H1 (cell line): ENCODE measurements around the gene TNS3. TPM values are rescaled to one million over a fixed set of nuclear protein-coding genes. Genes with fewer than 3 reads are reported as not detected.

ENCODE experiments used
- CTCF ChIA-PET: fragments of 300-600 bp; sonication (Branson Sonifier 250); formaldehyde crosslinking; loops from one replicate; lab custom pipeline; 2021; ENCODE audit not compliant: partially characterized antibody; lab: Charles Lee
- POLR2A ChIA-PET: fragments of 300-600 bp; sonication (Branson Sonifier 250); formaldehyde crosslinking; loops from one replicate; lab custom pipeline; 2021; ENCODE audit warnings: inconsistent platforms; ENCODE audit not compliant: partially characterized antibody; lab: Charles Lee
- DNase-seq, 2 experiments: peaks; one replicate each; pipeline versions ENCODE4 v3.0.0 to v3.0.0-alpha.2; 2010 to 2022; ENCODE audit warnings: low spot score in 2 of 2, low read depth in 1 of 2, mixed read lengths in 1 of 2
- FAIRE-seq: peaks from 2 replicates; lab custom pipeline; 2011; peaks lifted over from hg19 to GRCh38; lab: Jason Lieb, UNC
- H2AFZ ChIP-seq: 2 replicates; pipeline ENCODE4 v1.8.1; 2012; ENCODE audit warnings: low read length, inconsistent platforms
- H2AK5ac ChIP-seq: 2 replicates; pipeline ENCODE4 v1.6.1; 2013; ENCODE audit warnings: low read depth, low read length
- H2BK120ac ChIP-seq: replicated peaks from 2 replicates; pipeline ENCODE3; 2013; ENCODE audit warnings: low read depth, low read length, inconsistent platforms
- H2BK12ac ChIP-seq: 2 replicates; pipeline ENCODE4 v1.6.1; 2013; ENCODE audit warnings: low read depth, low read length
- H2BK15ac ChIP-seq: 2 replicates; pipeline ENCODE4 v1.6.1; 2013; ENCODE audit warnings: low read length
- H2BK20ac ChIP-seq: 2 replicates; pipeline ENCODE4 v1.6.1; 2013; ENCODE audit warnings: low read length
- H2BK5ac ChIP-seq: 2 replicates; pipeline ENCODE4 v1.6.1; 2013; ENCODE audit warnings: low read depth, low read length
- H3K14ac ChIP-seq: 2 replicates; pipeline ENCODE4 v1.6.1; 2013; ENCODE audit warnings: inconsistent platforms; ENCODE audit not compliant: insufficient read length
- H3K18ac ChIP-seq: 2 replicates; pipeline ENCODE4 v1.6.1; 2013; ENCODE audit warnings: low read length; ENCODE audit errors: extremely low read depth
- H3K23ac ChIP-seq: 2 replicates; pipeline ENCODE4 v1.6.1; 2013; ENCODE audit warnings: inconsistent platforms; ENCODE audit not compliant: insufficient read length
- H3K23me2 ChIP-seq: 2 replicates; pipeline ENCODE4 v1.6.1; 2013; ENCODE audit warnings: low read depth, low read length
- H3K27ac ChIP-seq: 2 replicates; pipeline ENCODE4 v1.6.1; 2011; ENCODE audit warnings: low read depth, low read length, inconsistent platforms
- H3K27me3 ChIP-seq, 4 experiments: replicated peaks in 1 of 4; 1 replicate in 1 of 4; 2 replicates in 3 of 4; pipeline versions ENCODE4 v1.6.1 to v1.8.1; 2011 to 2013; ENCODE audit warnings: low read length in 3 of 4, mild to moderate bottlenecking in 3 of 4, inconsistent platforms in 2 of 4, mixed read lengths in 2 of 4, moderate library complexity in 1 of 4; ENCODE audit not compliant: control insufficient read depth in 3 of 4, insufficient read depth in 3 of 4; ENCODE audit errors: extremely low read depth in 1 of 4
- H3K36me3 ChIP-seq, 4 experiments: 2 replicates each; pipeline versions ENCODE4 v1.6.1 to v1.8.1; 2011 to 2013; ENCODE audit warnings: mild to moderate bottlenecking in 4 of 4, low read length in 3 of 4, moderate library complexity in 2 of 4, control low read depth in 1 of 4, inconsistent platforms in 1 of 4; ENCODE audit not compliant: insufficient read depth in 4 of 4, control insufficient read depth in 2 of 4
- H3K4ac ChIP-seq: replicated peaks from 2 replicates; pipeline ENCODE3; 2013; ENCODE audit warnings: low read length, low read depth, mixed read lengths, inconsistent platforms; ENCODE audit not compliant: insufficient read length
- H3K4me1 ChIP-seq, 4 experiments: replicated peaks in 1 of 4; 1 replicate in 1 of 4; 2 replicates in 3 of 4; pipeline versions ENCODE4 v1.6.1 to v1.8.1; 2011 to 2013; ENCODE audit warnings: low read length in 3 of 4, inconsistent platforms in 2 of 4, mixed read lengths in 1 of 4; ENCODE audit not compliant: insufficient read depth in 4 of 4, control insufficient read depth in 3 of 4
- H3K4me2 ChIP-seq, 2 experiments: 2 replicates each; pipeline versions ENCODE4 v1.6.1 to v1.8.1; 2011 to 2013; ENCODE audit warnings: low read depth in 2 of 2, low read length in 2 of 2, control low read depth in 1 of 2, inconsistent platforms in 1 of 2, mild to moderate bottlenecking in 1 of 2; ENCODE audit not compliant: insufficient read depth in 1 of 2
- H3K4me3 ChIP-seq, 4 experiments: fragments of 200-600, 300-600 bp in 1 of 4; sonication (generic), shearing (Covaris generic), sonication (Bioruptor Twin) in 1 of 4; 2 replicates each; pipeline versions ENCODE4 v1.5.1 to v1.8.1; 2011 to 2016; ENCODE audit warnings: low read length in 4 of 4, low read depth in 3 of 4, control low read depth in 2 of 4, inconsistent platforms in 2 of 4, mild to moderate bottlenecking in 2 of 4, mixed read lengths in 1 of 4, moderate library complexity in 1 of 4; ENCODE audit not compliant: insufficient read depth in 2 of 4; ENCODE audit errors: extremely low read depth in 1 of 4
- H3K56ac ChIP-seq: replicated peaks from 2 replicates; pipeline ENCODE3; 2013; ENCODE audit warnings: low read depth, mild to moderate bottlenecking, mixed read lengths, low read length, inconsistent platforms; ENCODE audit not compliant: insufficient read length
- H3K79me1 ChIP-seq: 2 replicates; pipeline ENCODE4 v1.6.1; 2013; ENCODE audit warnings: low read depth, low read length, control low read depth
- H3K79me2 ChIP-seq, 2 experiments: 2 replicates each; pipeline versions ENCODE4 v1.6.1 to v1.8.1; 2012 to 2013; ENCODE audit warnings: low read length in 2 of 2, mild to moderate bottlenecking in 2 of 2, inconsistent platforms in 1 of 2; ENCODE audit not compliant: insufficient read depth in 2 of 2, control insufficient read depth in 1 of 2
- H3K9ac ChIP-seq, 4 experiments: replicated peaks in 1 of 4; 1 replicate in 1 of 4; 2 replicates in 3 of 4; pipeline versions ENCODE4 v1.6.1 to v1.8.1; 2011 to 2013; ENCODE audit warnings: low read depth in 3 of 4, low read length in 3 of 4, control low read depth in 2 of 4, mild to moderate bottlenecking in 2 of 4, moderate library complexity in 2 of 4, inconsistent platforms in 1 of 4; ENCODE audit errors: extremely low read depth in 1 of 4
- H3K9me3 ChIP-seq, 2 experiments: 2 replicates each; pipeline versions ENCODE4 v1.6.1 to v1.8.1; 2012 to 2013; ENCODE audit warnings: mild to moderate bottlenecking in 2 of 2, moderate library complexity in 2 of 2, control low read depth in 1 of 2, inconsistent platforms in 1 of 2, low read depth in 1 of 2, low read length in 1 of 2, mixed read lengths in 1 of 2; ENCODE audit not compliant: insufficient read depth in 2 of 2
- H4K20me1 ChIP-seq, 2 experiments: replicated peaks in 1 of 2; 2 replicates each; pipeline versions ENCODE3 to v1.8.1; 2011 to 2013; ENCODE audit warnings: inconsistent platforms in 2 of 2, low read length in 2 of 2, mild to moderate bottlenecking in 1 of 2; ENCODE audit not compliant: insufficient read depth in 2 of 2, control insufficient read depth in 1 of 2
- H4K5ac ChIP-seq: 2 replicates; pipeline ENCODE4 v1.6.1; 2013; ENCODE audit warnings: low read length, low read depth, mixed read lengths, inconsistent platforms; ENCODE audit not compliant: insufficient read length
- H4K8ac ChIP-seq: 2 replicates; pipeline ENCODE4 v1.8.0; 2013; ENCODE audit warnings: mild to moderate bottlenecking, moderate library complexity, low read length, inconsistent platforms; ENCODE audit not compliant: insufficient read depth; ENCODE audit errors: extremely low read depth
- H4K91ac ChIP-seq: replicated peaks from 2 replicates; pipeline ENCODE3; 2013; ENCODE audit warnings: low read length, mixed read lengths, inconsistent platforms; ENCODE audit not compliant: insufficient read length
- ZNF274 ChIP-seq: IDR thresholded peaks from 2 replicates; pipeline ENCODE4 v1.7.0; 2012; ENCODE audit warnings: low read length, borderline replicate concordance; ENCODE audit errors: extremely low read depth
- WGBS, 2 experiments: shearing (Covaris generic) in 1 of 2; methylation state at CpG; one replicate each; pipeline versions ENCODE4 v1.1.6 to v1.1.7; 2013 to 2015; ENCODE audit warnings: low lambda C conversion rate in 2 of 2, mixed read lengths in 2 of 2, inconsistent platforms in 1 of 2, low coverage in 1 of 2, missing lambda C conversion rate in 1 of 2; ENCODE audit not compliant: insufficient replicate concordance in 2 of 2, insufficient coverage in 1 of 2, insufficient read length in 1 of 2; ENCODE audit errors: extremely low coverage in 1 of 2, missing lambda C conversion rate in 1 of 2; 5-methylcytosine and 5-hydroxymethylcytosine counted together
- polyA plus RNA-seq, 7 experiments: library from polyadenylated mRNA; depleted of rRNA in 3 of 7; stranded (reverse) in 5 of 7; unstranded in 2 of 7; fragments of >200 nt in 5 of 7; fragments of 200-250 nt in 2 of 7; gene quantifications; 1 replicate in 5 of 7; 2 replicates in 1 of 7; 4 replicates in 1 of 7; pipeline versions ENCODE4 v1.2.1 to v1.2.3, GENCODE V29; 2011 to 2013; ENCODE audit warnings: missing spikeins in 2 of 7, mixed read lengths in 2 of 7
- total RNA-seq: library from RNA; stranded (reverse); fragmentation: NEBNext Ultra II Directional; extraction: Animal tissue kit (Norgen Biotek cat#: 25700); gene quantifications from 2 replicates; pipeline ENCODE4 v1.2.1, GENCODE V29; 2021

TNS3 gene
- total and polyA plus RNA-seq, 2 of the 8 experiments (the other 6 are each of a cell fraction or from before 2014, with no cell fraction given), result 11.9 to 24.2 TPM

DNA sequence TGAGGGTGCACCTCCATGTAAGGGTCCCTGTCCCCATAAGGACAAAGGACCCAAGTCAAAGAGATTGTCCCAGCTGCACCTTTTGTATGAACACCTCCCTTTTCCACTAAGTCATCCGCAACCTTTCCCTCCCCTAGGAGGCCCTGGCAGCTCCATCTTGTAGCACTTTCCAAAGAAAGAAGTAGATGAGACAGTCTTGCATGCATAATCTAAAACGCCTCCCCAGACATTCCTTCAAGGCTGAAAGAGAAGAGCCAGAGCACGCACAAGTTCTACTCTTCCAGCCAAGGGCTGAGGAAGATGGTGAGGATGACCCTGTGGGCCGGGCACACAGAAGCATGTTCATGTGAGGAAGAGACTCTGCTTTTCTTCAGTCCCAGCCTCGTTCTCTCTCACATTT lies 194.4 kb downstream of the TNS3 start:
- Histone ChIP-seq H3K23me2 (0 out of 2 replicates have a peak, but pooled peaks cover 2% of the 10 kb centered on the region), H3K79me1 (no peaks in the 10 kb centered on the region; the same call in 1 of the 2 replicates), H3K18ac (no peak overlapping the region), H3K36me3 (peaks cover 0 to 4% (median 0%) of the 10 kb centered on the region in 4 experiments; a peak in 1 of 8 replicates), H4K20me1 (peaks cover 0 to 2% of the 10 kb centered on the region in 2 experiments), H3K14ac (no peak overlapping the region), H3K23ac (no peak overlapping the region), H3K9ac (no peak overlapping the region), H2BK15ac (no peak overlapping the region), H3K9me3 (no peaks in the 10 kb centered on the region), H4K5ac (no peak overlapping the region), H2BK12ac (no peak overlapping the region), H2BK120ac (no peak overlapping the region), H2AFZ (no peak overlapping the region), H2AK5ac (no peak overlapping the region), H3K4me2 (no peak overlapping the region), H3K27me3 (no peaks in the 10 kb centered on the region), H2BK5ac (no peak overlapping the region), H3K27ac (no peak overlapping the region), H2BK20ac (no peak overlapping the region), H4K8ac (no peak overlapping the region; the same call in 1 of the 2 replicates), H3K4me1 (no peaks in the 10 kb centered on the region), H3K4me3 (no peak overlapping the region), H3K4ac (no peak overlapping the region), H3K56ac (no peak overlapping the region), H4K91ac (no peak overlapping the region), H3K79me2 (no peaks in the 10 kb centered on the region)
- 86% methylated on average over 5 of the region's 5 CpGs; no CpG with 5 or more reads in 1 of the 2 experiments for WGBS, 2 experiments
- ChIA-PET POLR2A (no interaction called here), CTCF (interaction anchor here (1.5 to 3.7 kb wide), 2 partner anchors 8 to 121 kb away, joined by 5 to 11 read pairs; no protein-coding TSS in a partner anchor)
- no peak for TF ChIP-seq ZNF274
- FAIRE-seq (no peak), DNase-seq (no peak)
